ENCODE measurements around the gene BIVM.

GRCh38 chr13:102815788-102816187 is 16.9 kb downstream of the BIVM start:
- TF ChIP-seq TAF1 (IDR thresholded peaks at IDR 0.05; ENCODE audit: low read depth) (no peak), REST (IDR thresholded peaks at IDR 0.05; ENCODE audit: low read depth) (no peak), CEBPB (IDR thresholded peaks at IDR 0.05) (no peak), EP300 (IDR thresholded peaks at IDR 0.05; ENCODE audit: borderline replicate concordance) (no peak), FOXM1 (IDR thresholded peaks at IDR 0.05; ENCODE audit: borderline replicate concordance, low read depth) (no peak), CREB1 (IDR thresholded peaks at IDR 0.05; ENCODE audit: low read depth) (no peak), USF1 (IDR thresholded peaks at IDR 0.05) (no peak), YY1 (IDR thresholded peaks at IDR 0.05; ENCODE audit: low read depth) (no peak), TCF12 (IDR thresholded peaks at IDR 0.05; ENCODE audit: low read depth) (no peak), RAD21 (IDR thresholded peaks at IDR 0.05; ENCODE audit: low read depth) (no peak), MAX (IDR thresholded peaks at IDR 0.05) (no peak), TEAD4 (IDR thresholded peaks at IDR 0.05) (no peak), EGR1 (IDR thresholded peaks at IDR 0.05) (no peak)
